DOHH2 (cell line): ENCODE data around the gene MDFI.

Experiments used
- H3F3A ChIP-seq: fragments of 200-600 bp; sonication (generic), shearing (Covaris generic); 2 replicates; pipeline ENCODE4 v1.6.0; 2016; ENCODE audit warnings: antibody characterized with exemption, mild to moderate bottlenecking; ENCODE audit not compliant: control insufficient read depth, insufficient read depth
- H3K27ac ChIP-seq: fragments of 200-600 bp; sonication (generic); 2 replicates; pipeline ENCODE4 v1.5.1; 2014; ENCODE audit warnings: low read depth, mild to moderate bottlenecking, low read length, moderate library complexity
- H3K27me3 ChIP-seq: fragments of 200-600 bp; sonication (generic); 2 replicates; pipeline ENCODE4 v1.6.1; 2014; ENCODE audit warnings: mild to moderate bottlenecking, low read length, mixed read lengths; ENCODE audit not compliant: control insufficient read depth
- H3K36me3 ChIP-seq: fragments of 200-600 bp; sonication (generic); 2 replicates; pipeline ENCODE4 v1.6.1; 2014; ENCODE audit warnings: mild to moderate bottlenecking, low read length, moderate library complexity, mixed read lengths; ENCODE audit not compliant: control insufficient read depth
- H3K4me1 ChIP-seq: fragments of 200-600 bp; sonication (generic); 2 replicates; pipeline ENCODE4 v1.6.1; 2014; ENCODE audit warnings: mild to moderate bottlenecking, low read length, mixed read lengths; ENCODE audit not compliant: control insufficient read depth
- H3K4me2 ChIP-seq: fragments of 200-600 bp; sonication (generic); 2 replicates; pipeline ENCODE4 v1.6.0; 2014; ENCODE audit warnings: mild to moderate bottlenecking, low read length, moderate library complexity
- H3K4me3 ChIP-seq: fragments of 200-600 bp; sonication (generic); 2 replicates; pipeline ENCODE4 v1.5.1; 2014; ENCODE audit warnings: mild to moderate bottlenecking, low read length, mixed read lengths
- H3K79me2 ChIP-seq: fragments of 200-600 bp; sonication (generic); 2 replicates; pipeline ENCODE4 v1.6.1; 2014; ENCODE audit warnings: mild to moderate bottlenecking, low read length, mixed read lengths; ENCODE audit not compliant: control insufficient read depth
- H3K9me2 ChIP-seq: fragments of 200-600 bp; sonication (generic); replicated peaks from 2 replicates; pipeline ENCODE4 v1.6.1; 2014; ENCODE audit warnings: mild to moderate bottlenecking, low read length, mixed read lengths; ENCODE audit not compliant: control insufficient read depth
- H3K9me3 ChIP-seq: fragments of 200-600 bp; sonication (generic); 2 replicates; pipeline ENCODE4 v1.6.1; 2014; ENCODE audit warnings: antibody characterized with exemption, low read length, mixed read lengths; ENCODE audit not compliant: control insufficient read depth, insufficient read depth
- H4K20me1 ChIP-seq: fragments of 200-600 bp; sonication (generic); 2 replicates; pipeline ENCODE4 v1.6.0; 2014; ENCODE audit warnings: low read depth, mild to moderate bottlenecking, antibody characterized with exemption, low read length, moderate library complexity; ENCODE audit not compliant: control insufficient read depth, insufficient read depth
- EZH2phosphoT487 ChIP-seq: fragments of 200-600 bp; sonication (generic); IDR thresholded peaks from 2 replicates; pipeline ENCODE4 v1.6.1; 2017; ENCODE audit warnings: borderline replicate concordance, mild to moderate bottlenecking, antibody characterized with exemption, low read length, moderate library complexity, mixed read lengths
- TF ChIP-seq, protein P1 (sequence below): fragments of 200-600 bp; sonication (generic); IDR thresholded peaks from one replicate; pipeline ENCODE4 v1.5.1; 2014; ENCODE audit warnings: antibody characterized with exemption, mild to moderate bottlenecking, low read depth, low read length; ENCODE audit not compliant: poor library complexity, severe bottlenecking

MDFI gene

GRCh38 chr6:41599015-41599851 is 39.0 kb upstream of the MDFI start:
- Histone ChIP-seq H4K20me1 (no peaks in the 10 kb centered on the region), H3K9me2 (no peaks in the 10 kb centered on the region), H3K27me3 (no peaks in the 10 kb centered on the region), H3K27ac (no peak overlapping the region), H3K4me1 (peaks cover 8% of the 10 kb centered on the region), H3K4me2 (no peak overlapping the region), H3K79me2 (no peaks in the 10 kb centered on the region), H3K9me3 (no peaks in the 10 kb centered on the region), H3F3A (no peaks in the 10 kb centered on the region), H3K36me3 (no peaks in the 10 kb centered on the region), H3K4me3 (no peak overlapping the region)
- no peak for TF ChIP-seq EZH2phosphoT487
- TF ChIP-seq, protein P1, sequence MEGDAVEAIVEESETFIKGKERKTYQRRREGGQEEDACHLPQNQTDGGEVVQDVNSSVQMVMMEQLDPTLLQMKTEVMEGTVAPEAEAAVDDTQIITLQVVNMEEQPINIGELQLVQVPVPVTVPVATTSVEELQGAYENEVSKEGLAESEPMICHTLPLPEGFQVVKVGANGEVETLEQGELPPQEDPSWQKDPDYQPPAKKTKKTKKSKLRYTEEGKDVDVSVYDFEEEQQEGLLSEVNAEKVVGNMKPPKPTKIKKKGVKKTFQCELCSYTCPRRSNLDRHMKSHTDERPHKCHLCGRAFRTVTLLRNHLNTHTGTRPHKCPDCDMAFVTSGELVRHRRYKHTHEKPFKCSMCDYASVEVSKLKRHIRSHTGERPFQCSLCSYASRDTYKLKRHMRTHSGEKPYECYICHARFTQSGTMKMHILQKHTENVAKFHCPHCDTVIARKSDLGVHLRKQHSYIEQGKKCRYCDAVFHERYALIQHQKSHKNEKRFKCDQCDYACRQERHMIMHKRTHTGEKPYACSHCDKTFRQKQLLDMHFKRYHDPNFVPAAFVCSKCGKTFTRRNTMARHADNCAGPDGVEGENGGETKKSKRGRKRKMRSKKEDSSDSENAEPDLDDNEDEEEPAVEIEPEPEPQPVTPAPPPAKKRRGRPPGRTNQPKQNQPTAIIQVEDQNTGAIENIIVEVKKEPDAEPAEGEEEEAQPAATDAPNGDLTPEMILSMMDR, result no peak

DNA sequence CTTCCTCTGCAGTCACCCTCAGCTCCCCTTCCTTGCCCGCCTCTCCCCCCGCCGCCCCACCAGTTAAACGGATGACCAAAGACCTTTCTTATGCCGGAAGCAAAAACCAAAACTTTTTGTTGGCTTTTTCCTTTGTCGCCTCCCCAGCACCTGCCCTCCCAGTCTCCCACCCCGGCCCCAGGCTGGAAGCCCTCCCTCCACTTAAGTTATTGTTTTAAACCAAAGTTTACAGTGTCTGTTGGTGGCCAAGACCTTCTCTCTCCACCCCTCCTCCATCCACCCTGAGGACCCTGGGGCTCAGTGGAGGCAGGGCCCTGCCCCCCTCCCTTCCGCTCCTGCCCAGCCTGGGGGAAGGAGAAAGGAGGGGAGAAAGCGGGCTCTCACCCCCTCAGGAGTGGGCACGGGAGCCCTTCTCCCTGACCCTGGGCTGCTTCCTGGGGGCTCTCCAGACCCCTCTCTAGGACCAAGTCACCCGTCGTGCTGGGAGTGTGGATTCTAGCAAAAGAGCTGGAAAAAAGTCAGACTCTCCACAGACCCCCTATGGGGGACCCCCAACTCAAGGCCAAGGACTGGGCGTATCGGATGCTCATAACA is 38.3 kb upstream of the MDFI start:
- Histone ChIP-seq H3K4me3 (no peak overlapping the region), H3K27me3 (no peaks in the 10 kb centered on the region), H3K27ac (no peak overlapping the region), H3K36me3 (no peaks in the 10 kb centered on the region), H3K4me2 (no peak overlapping the region), H3K4me1 (peaks cover 8% of the 10 kb centered on the region), H3K9me2 (no peaks in the 10 kb centered on the region), H3K9me3 (no peaks in the 10 kb centered on the region), H4K20me1 (no peaks in the 10 kb centered on the region), H3F3A (no peaks in the 10 kb centered on the region), H3K79me2 (no peaks in the 10 kb centered on the region)
- TF ChIP-seq, protein P1, result no peak
- no peak for TF ChIP-seq EZH2phosphoT487

DNA sequence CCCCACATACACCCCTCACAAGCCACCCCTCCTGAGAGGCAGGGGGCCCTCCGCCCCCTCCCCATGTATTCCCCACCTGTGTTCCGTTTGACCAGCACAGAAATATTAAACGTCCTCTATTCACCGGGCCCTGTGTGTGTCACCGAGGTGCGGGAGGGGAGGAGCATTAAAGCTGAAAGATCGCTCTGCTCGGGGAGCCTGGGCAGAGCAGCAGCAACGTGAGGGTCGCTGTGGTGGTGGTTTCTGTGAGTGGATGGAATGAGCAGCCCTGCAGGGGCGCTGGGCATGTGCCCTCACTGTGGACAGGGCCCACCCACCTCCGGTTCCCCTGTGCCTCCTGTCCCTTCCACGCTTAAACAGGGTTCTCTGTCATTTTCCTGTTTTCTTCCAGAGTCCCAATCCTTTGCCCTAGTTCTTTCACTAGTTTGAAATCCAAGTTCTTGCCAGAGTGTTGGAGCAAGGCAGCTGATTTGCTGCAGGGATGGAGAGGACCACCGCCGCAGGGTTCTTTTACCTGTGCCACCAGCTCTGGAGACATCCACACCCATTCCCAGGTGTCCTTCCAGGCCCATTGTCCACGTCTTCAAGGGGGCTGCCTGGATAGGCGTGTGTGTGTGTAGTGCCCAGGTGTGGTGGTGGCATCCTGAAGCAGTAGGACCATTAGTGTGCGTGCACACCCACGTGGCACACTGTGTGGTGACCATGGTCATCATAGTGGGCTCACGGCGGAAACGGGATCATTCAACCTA is 37.6 kb upstream of the MDFI start:
- Histone ChIP-seq H3K79me2 (no peaks in the 10 kb centered on the region), H3K4me1 (peaks cover 8% of the 10 kb centered on the region), H3K4me3 (no peak overlapping the region), H3K27me3 (peaks cover 2% of the 10 kb centered on the region), H3F3A (no peaks in the 10 kb centered on the region), H3K27ac (no peak overlapping the region), H3K9me2 (no peaks in the 10 kb centered on the region), H3K4me2 (no peak overlapping the region), H4K20me1 (no peaks in the 10 kb centered on the region), H3K9me3 (no peaks in the 10 kb centered on the region), H3K36me3 (no peaks in the 10 kb centered on the region)
- TF ChIP-seq, protein P1, result no peak
- TF ChIP-seq EZH2phosphoT487, result no peak
